Skeletal muscle tissue (tissue), 4 donors: ENCODE measurements around the gene AGBL5. TPM values are rescaled to one million over a fixed set of nuclear protein-coding genes. Genes with fewer than 3 reads are reported as not detected.

Experiments used
- H3K27ac ChIP-seq: one replicate; pipeline ENCODE4 v1.7.0; 2013; ENCODE audit warnings: mild to moderate bottlenecking, low read depth, low read length, inconsistent platforms
- H3K27me3 ChIP-seq, 3 donors: one replicate each; pipeline ENCODE4 v1.7.0; 2013; ENCODE audit warnings: low read length in 3 of 3; ENCODE audit not compliant: control insufficient read depth in 3 of 3, insufficient read depth in 3 of 3
- H3K36me3 ChIP-seq, 3 donors: one replicate each; pipeline ENCODE4 v1.7.0; 2013; ENCODE audit warnings: low read length in 3 of 3; ENCODE audit not compliant: control insufficient read depth in 3 of 3, insufficient read depth in 3 of 3
- H3K4me1 ChIP-seq, 3 donors: one replicate each; pipeline ENCODE4 v1.7.0; 2013; ENCODE audit warnings: low read length in 3 of 3, mild to moderate bottlenecking in 3 of 3; ENCODE audit not compliant: control insufficient read depth in 3 of 3, insufficient read depth in 3 of 3
- H3K4me3 ChIP-seq, 3 donors: one replicate each; pipeline ENCODE4 v1.7.0; 2013; ENCODE audit warnings: low read length in 3 of 3
- H3K9ac ChIP-seq, 3 donors: one replicate each; pipeline ENCODE4 v1.7.0; 2013; ENCODE audit warnings: low read length in 3 of 3, mild to moderate bottlenecking in 3 of 3, moderate library complexity in 2 of 3, low read depth in 1 of 3
- H3K9me3 ChIP-seq, 3 donors: one replicate each; pipeline ENCODE4 v1.7.0; 2013; ENCODE audit warnings: low read length in 3 of 3; ENCODE audit not compliant: control insufficient read depth in 3 of 3
- total RNA-seq: library from RNA; depleted of rRNA; stranded (reverse); fragments of >200 nt; gene quantifications from one replicate; pipeline ENCODE4 v1.2.3, GENCODE V29; 2014
- donor health status: Osteomylitis.

Gene AGBL5
- total RNA-seq, 1 donor from 2014 or later, result 6.8 TPM

DNA sequence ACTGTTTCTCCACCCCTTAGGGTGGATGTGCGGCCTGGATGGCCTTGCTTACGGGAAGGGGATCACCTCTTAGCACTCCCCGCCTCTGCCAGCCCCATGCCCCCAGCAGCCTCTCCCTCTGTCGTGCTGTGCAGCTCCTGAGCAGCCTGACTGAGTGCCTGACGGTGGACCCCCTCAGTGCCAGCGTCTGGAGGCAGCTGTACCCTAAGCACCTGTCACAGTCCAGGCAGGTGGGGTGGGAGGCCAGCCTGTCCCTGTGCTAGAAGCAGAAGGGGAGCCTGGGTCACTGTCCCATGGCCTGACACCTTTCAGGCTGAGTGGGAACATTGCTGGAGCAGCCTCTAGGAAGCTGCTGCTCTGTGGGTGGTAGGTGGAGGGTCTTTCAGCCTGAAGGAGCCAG lies 13.5 kb upstream of the AGBL5 start:
- H3K36me3 ChIP-seq, result peaks cover 61 to 67% (median 62%) of the 10 kb centered on the region in 3 donors
- H3K27ac ChIP-seq, result no peak overlapping the region
- H3K4me1 ChIP-seq, result peaks cover 19 to 34% (median 26%) of the 10 kb centered on the region in 3 donors
- H3K4me3 ChIP-seq, result no peak overlapping the region
- H3K9me3 ChIP-seq, result no peaks in the 10 kb centered on the region
- H3K9ac ChIP-seq, result no peak overlapping the region
- no peaks in the 10 kb centered on the region for H3K27me3 ChIP-seq

- Histone ChIP-seq H3K27me3 (no peaks in the 10 kb centered on the region), H3K9me3 (no peaks in the 10 kb centered on the region), H3K4me3 (no peak overlapping the region), H3K9ac (no peak overlapping the region), H3K4me1 (peaks cover 13 to 27% (median 18%) of the 10 kb centered on the region in 3 donors), H3K36me3 (peaks cover 61 to 67% (median 62%) of the 10 kb centered on the region in 3 donors), H3K27ac (no peak overlapping the region)
These were observed 12.7 kb upstream of the AGBL5 start for GRCh38 chr2:27038631-27039339.

DNA sequence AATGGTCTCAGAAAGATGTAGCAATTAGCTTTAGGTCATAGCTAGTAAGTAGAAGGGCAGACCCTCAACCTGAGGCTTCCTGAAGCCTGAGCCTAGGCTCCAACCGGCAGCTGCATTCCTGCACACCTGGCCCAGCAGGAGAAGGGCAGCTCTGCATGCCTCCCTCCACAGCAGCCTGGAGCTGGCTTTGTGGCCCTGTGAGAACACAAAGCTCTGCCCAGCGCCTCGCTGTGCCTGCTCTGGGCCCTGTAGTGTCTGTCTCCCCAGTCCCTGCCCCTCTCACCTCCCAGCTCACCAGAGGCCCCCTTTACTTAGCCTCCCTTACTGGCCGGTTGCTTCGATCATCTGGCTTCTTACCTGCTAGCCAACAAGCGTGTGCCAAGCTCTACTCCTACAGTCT lies 12.0 kb upstream of the AGBL5 start:
- H3K4me1 ChIP-seq, result peaks cover 6 to 20% (median 14%) of the 10 kb centered on the region in 3 donors
- no peak overlapping the region for H3K9ac ChIP-seq
- H3K27ac ChIP-seq, result no peak overlapping the region
- peaks cover 61 to 67% (median 62%) of the 10 kb centered on the region in 3 donors for H3K36me3 ChIP-seq
- no peak overlapping the region for H3K4me3 ChIP-seq
- no peaks in the 10 kb centered on the region for H3K9me3 ChIP-seq
- H3K27me3 ChIP-seq, result no peaks in the 10 kb centered on the region

DNA sequence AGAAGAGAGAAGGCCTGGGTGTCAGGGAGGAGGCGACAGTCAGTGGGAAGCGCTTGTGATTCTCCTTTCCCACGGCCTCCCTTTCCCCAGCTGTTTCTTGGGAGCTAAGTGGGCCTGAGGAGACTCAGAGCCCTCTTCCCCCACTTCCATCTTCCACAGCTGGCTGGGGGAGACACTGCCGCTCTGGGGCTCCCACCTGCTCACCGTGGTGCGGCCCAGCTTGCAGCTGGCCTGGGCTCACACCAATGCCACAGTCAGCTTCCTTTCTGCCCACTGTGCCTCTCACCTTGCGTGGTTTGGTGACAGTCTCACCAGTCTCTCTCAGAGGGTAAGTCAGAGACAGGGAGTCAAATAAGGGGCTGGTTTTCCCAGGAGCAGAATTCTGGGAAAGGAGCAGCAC lies 11.6 kb upstream of the AGBL5 start:
- H3K27me3 ChIP-seq, result no peaks in the 10 kb centered on the region
- H3K27ac ChIP-seq, result no peak overlapping the region
- H3K36me3 ChIP-seq, result peaks cover 60 to 66% (median 61%) of the 10 kb centered on the region in 3 donors
- no peak overlapping the region for H3K4me3 ChIP-seq
- H3K4me1 ChIP-seq, result peaks cover 4 to 16% (median 14%) of the 10 kb centered on the region in 3 donors
- H3K9me3 ChIP-seq, result no peaks in the 10 kb centered on the region
- no peak overlapping the region for H3K9ac ChIP-seq

DNA sequence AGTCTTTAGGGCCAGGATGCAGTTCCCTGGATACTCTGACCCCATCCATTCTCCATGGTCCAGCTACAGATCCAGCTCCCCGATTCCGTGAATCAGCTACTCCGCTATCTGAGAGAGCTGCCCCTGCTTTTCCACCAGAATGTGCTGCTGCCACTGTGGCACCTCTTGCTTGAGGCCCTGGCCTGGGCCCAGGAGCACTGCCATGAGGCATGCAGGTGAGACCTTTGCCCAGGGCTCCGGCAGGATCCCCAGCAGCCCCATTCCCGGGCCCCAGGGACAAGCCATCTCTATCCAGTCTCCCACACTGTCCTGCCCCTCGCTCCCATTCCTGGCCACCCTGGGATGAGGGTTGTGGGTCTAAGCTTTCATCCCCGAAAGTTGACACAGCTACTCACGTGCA lies 11.2 kb upstream of the AGBL5 start:
- Histone ChIP-seq H3K27me3 (no peaks in the 10 kb centered on the region), H3K36me3 (peaks cover 56 to 62% (median 57%) of the 10 kb centered on the region in 3 donors), H3K4me3 (no peak overlapping the region), H3K27ac (no peak overlapping the region), H3K9me3 (no peaks in the 10 kb centered on the region), H3K9ac (no peak overlapping the region), H3K4me1 (peaks cover 3 to 13% (median 11%) of the 10 kb centered on the region in 3 donors)

GRCh38 chr2:27041752-27042151 lies 9.7 kb upstream of the AGBL5 start:
- peaks cover 42 to 47% (median 42%) of the 10 kb centered on the region in 3 donors for H3K36me3 ChIP-seq
- no peaks in the 10 kb centered on the region for H3K9me3 ChIP-seq
- H3K4me3 ChIP-seq, result no peak overlapping the region
- H3K27me3 ChIP-seq, result no peaks in the 10 kb centered on the region
- H3K9ac ChIP-seq, result no peak overlapping the region
- H3K27ac ChIP-seq, result peak overlapping the region; percentile 14
- H3K4me1 ChIP-seq, result peaks cover 3 to 13% (median 11%) of the 10 kb centered on the region in 3 donors

- no peak overlapping the region for H3K4me3 ChIP-seq
- H3K9me3 ChIP-seq, result no peaks in the 10 kb centered on the region
- peaks cover 3 to 13% (median 11%) of the 10 kb centered on the region in 3 donors for H3K4me1 ChIP-seq
- H3K9ac ChIP-seq, result no peak overlapping the region
- peaks cover 38 to 43% (median 38%) of the 10 kb centered on the region in 3 donors for H3K36me3 ChIP-seq
- no peaks in the 10 kb centered on the region for H3K27me3 ChIP-seq
- peak overlapping the region; percentile 14 for H3K27ac ChIP-seq
These were observed 9.3 kb upstream of the AGBL5 start for GRCh38 chr2:27042159-27042661.

GRCh38 chr2:27042985-27043634 lies 8.4 kb upstream of the AGBL5 start:
- Histone ChIP-seq H3K9me3 (no peaks in the 10 kb centered on the region), H3K9ac (no peak overlapping the region), H3K36me3 (peaks cover 29 to 34% (median 29%) of the 10 kb centered on the region in 3 donors), H3K4me3 (no peak overlapping the region), H3K4me1 (peaks cover 3 to 13% (median 11%) of the 10 kb centered on the region in 3 donors), H3K27me3 (no peaks in the 10 kb centered on the region), H3K27ac (no peak overlapping the region)

DNA sequence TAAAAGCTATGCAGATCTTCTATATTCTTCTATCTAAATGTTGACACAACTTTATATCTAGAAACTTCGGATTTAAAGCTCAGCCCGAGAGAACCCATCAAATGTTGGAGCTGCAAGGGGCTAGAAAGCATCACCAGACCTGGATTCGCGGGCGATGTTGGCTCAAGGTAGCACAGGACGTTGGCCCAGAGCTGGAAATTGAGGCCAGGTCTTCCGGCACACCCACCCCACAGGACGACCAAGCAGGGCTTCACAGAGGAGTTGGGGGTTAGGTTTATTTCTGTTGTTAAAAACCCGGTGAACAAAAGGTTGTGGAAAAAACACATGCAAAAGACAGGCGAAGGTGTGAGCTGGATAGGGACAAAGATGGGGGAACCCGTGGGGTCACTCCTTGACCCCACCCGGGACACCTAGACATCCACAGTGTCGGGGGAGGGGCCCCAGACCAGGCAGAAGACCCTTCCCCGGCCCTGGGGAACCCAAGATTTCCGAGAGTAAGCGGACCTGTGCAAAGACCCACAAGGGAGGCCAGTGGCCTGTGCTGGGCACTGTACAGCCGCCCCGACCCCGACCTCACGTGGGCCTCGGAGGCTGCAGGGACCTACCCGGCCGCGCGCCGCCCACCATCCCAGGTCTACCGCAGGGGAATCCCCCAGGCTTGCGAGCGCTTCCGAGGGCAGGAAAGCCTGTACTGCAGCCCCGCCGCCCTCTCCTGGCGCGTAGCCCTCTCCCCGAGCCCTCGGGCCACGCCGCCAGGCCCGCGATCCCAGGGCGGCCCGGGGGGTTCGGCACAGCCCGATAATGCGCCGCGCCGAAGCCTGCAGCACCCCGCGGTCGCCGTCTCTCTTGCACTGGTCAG lies 1.8 kb upstream of the AGBL5 start:
- no peaks in the 10 kb centered on the region for H3K9me3 ChIP-seq
- H3K27ac ChIP-seq, result peak overlapping the region; percentile 83
- H3K4me3 ChIP-seq, result peak overlapping the region; percentile 81 to 86 (median 83)
- H3K4me1 ChIP-seq, result peaks cover 18 to 25% (median 20%) of the 10 kb centered on the region in 3 donors
- H3K9ac ChIP-seq, result peak overlapping the region; percentile 71 to 85 (median 80)
- no peaks in the 10 kb centered on the region for H3K27me3 ChIP-seq
- H3K36me3 ChIP-seq, result peaks cover 9 to 17% (median 13%) of the 10 kb centered on the region in 3 donors
